Neural cell (in vitro differentiated cells): ENCODE results near the gene AFF3. TPM values are rescaled to one million over a fixed set of nuclear protein-coding genes. Genes with fewer than 3 reads are reported as not detected.

ENCODE experiments used
- H2AFZ ChIP-seq: fragments of 200-600, 300-800 bp; sonication (generic), shearing (Covaris generic); 2 replicates; pipeline ENCODE4 v1.6.0; 2014; ENCODE audit warnings: low read depth, mild to moderate bottlenecking, antibody characterized with exemption, low read length, moderate library complexity
- H3F3A ChIP-seq: fragments of 200-600 bp; shearing (Covaris generic); 2 replicates; pipeline ENCODE4 v1.6.1; 2016; ENCODE audit warnings: mild to moderate bottlenecking, moderate library complexity, mixed read lengths, antibody characterized with exemption, low read length; ENCODE audit not compliant: insufficient read depth, poor library complexity, severe bottlenecking
- H3K27ac ChIP-seq: fragments of 200-600, 300-800 bp; sonication (generic), shearing (Covaris generic); 2 replicates; pipeline ENCODE4 v1.5.1; 2014; ENCODE audit warnings: mild to moderate bottlenecking, low read length, moderate library complexity
- H3K27me3 ChIP-seq: fragments of 300-800, 200-600 bp; sonication (generic), shearing (Covaris generic); 2 replicates; pipeline ENCODE4 v1.6.0; 2014; ENCODE audit warnings: mild to moderate bottlenecking, low read depth, low read length, moderate library complexity; ENCODE audit not compliant: insufficient read depth
- H3K36me3 ChIP-seq: fragments of 300-800, 200-600 bp; sonication (generic), shearing (Covaris generic); 2 replicates; pipeline ENCODE4 v1.5.1; 2014; ENCODE audit warnings: mild to moderate bottlenecking, antibody characterized with exemption, low read length, moderate library complexity; ENCODE audit not compliant: insufficient read depth
- H3K4me2 ChIP-seq: fragments of 300-800, 200-600 bp; sonication (generic), shearing (Covaris generic); 2 replicates; pipeline ENCODE4 v1.6.0; 2014; ENCODE audit warnings: mild to moderate bottlenecking, low read length
- H3K4me3 ChIP-seq: fragments of 300-800, 200-600 bp; sonication (generic), shearing (Covaris generic); 2 replicates; pipeline ENCODE4 v1.5.1; 2014; ENCODE audit warnings: mild to moderate bottlenecking, low read length, moderate library complexity
- H3K79me2 ChIP-seq: fragments of 200-600 bp; shearing (Covaris generic); replicated peaks from 2 replicates; pipeline ENCODE4 v1.6.0; 2014; ENCODE audit warnings: mild to moderate bottlenecking, low read length, moderate library complexity; ENCODE audit not compliant: insufficient read depth
- H3K9ac ChIP-seq: fragments of 300-800, 200-600 bp; sonication (generic), shearing (Covaris generic); 2 replicates; pipeline ENCODE4 v1.6.1; 2016; ENCODE audit warnings: mild to moderate bottlenecking, low read length, mixed read lengths
- H3K9me2 ChIP-seq: fragments of 200-600 bp; shearing (Covaris generic); 2 replicates; pipeline ENCODE4 v1.6.1; 2016; ENCODE audit warnings: mild to moderate bottlenecking, low read length, mixed read lengths; ENCODE audit not compliant: insufficient read depth
- H3K9me3 ChIP-seq: fragments of 200-600, 300-800 bp; sonication (generic), shearing (Covaris generic); 2 replicates; pipeline ENCODE4 v1.6.1; 2016; ENCODE audit warnings: mild to moderate bottlenecking, mixed run types, low read length, moderate library complexity, mixed read lengths
- H4K20me1 ChIP-seq: fragments of 200-600 bp; shearing (Covaris generic); 2 replicates; pipeline ENCODE4 v1.6.1; 2016; ENCODE audit warnings: mild to moderate bottlenecking, mixed run types; ENCODE audit not compliant: insufficient read depth
- EP300 ChIP-seq: fragments of 450-650 bp; conservative IDR thresholded peaks from 2 replicates; pipeline ENCODE4 v1.6.1; 2014; ENCODE audit warnings: antibody characterized with exemption, mild to moderate bottlenecking, moderate library complexity; ENCODE audit not compliant: poor library complexity, severe bottlenecking
- EZH2 ChIP-seq: fragments of 200-600, 300-800 bp; shearing (Covaris generic), sonication (generic); IDR thresholded peaks from 2 replicates; pipeline ENCODE4 v1.6.1; 2014; ENCODE audit warnings: antibody characterized with exemption, low read length, borderline replicate concordance, mild to moderate bottlenecking; ENCODE audit not compliant: insufficient read depth, poor library complexity, severe bottlenecking
- MXI1 ChIP-seq: fragments of 450-650 bp; conservative IDR thresholded peaks from 2 replicates; pipeline ENCODE4 v1.6.1; 2014; ENCODE audit warnings: antibody characterized with exemption, mild to moderate bottlenecking; ENCODE audit not compliant: poor library complexity, severe bottlenecking
- POLR2AphosphoS5 ChIP-seq: IDR thresholded peaks from 2 replicates; pipeline ENCODE4 v1.6.1; 2012
- RAD21 ChIP-seq: fragments of 450-650 bp; conservative IDR thresholded peaks from 2 replicates; pipeline ENCODE4 v1.6.1; 2014; ENCODE audit warnings: antibody characterized with exemption, mild to moderate bottlenecking, moderate library complexity
- SMC3 ChIP-seq: fragments of 450-650 bp; conservative IDR thresholded peaks from 2 replicates; pipeline ENCODE4 v1.6.1; 2014; ENCODE audit warnings: antibody characterized with exemption, mild to moderate bottlenecking, moderate library complexity; ENCODE audit not compliant: poor library complexity
- TAF1 ChIP-seq: IDR thresholded peaks from 2 replicates; pipeline ENCODE4 v1.6.1; 2012; ENCODE audit warnings: low read depth
- polyA plus RNA-seq: library from polyadenylated mRNA; depleted of rRNA; stranded (reverse); fragments of >200 nt; gene quantifications from 2 replicates; pipeline ENCODE4 v1.2.3, GENCODE V29; 2014
- TF ChIP-seq, protein P1 (sequence below): IDR thresholded peaks from 2 replicates; pipeline ENCODE4 v1.6.1; 2012; ENCODE audit warnings: borderline replicate concordance
- TF ChIP-seq, protein P2 (sequence below): fragments of 450-650 bp; IDR thresholded peaks from 2 replicates; pipeline ENCODE4 v1.5.1; 2014; ENCODE audit warnings: antibody characterized with exemption, mild to moderate bottlenecking, moderate library complexity; ENCODE audit not compliant: poor library complexity, severe bottlenecking

AFF3 gene
- polyA plus RNA-seq, 1 donor from 2014 or later = 5.1 TPM

- no peak overlapping the region for H2AFZ ChIP-seq
- no peak overlapping the region for H3K4me3 ChIP-seq
- no peaks in the 10 kb centered on the region for H3K9me3 ChIP-seq
- no peak overlapping the region for H3K4me2 ChIP-seq
- TF ChIP-seq RAD21 = no peak
- TF ChIP-seq EP300 = no peak
- TF ChIP-seq, protein P1, sequence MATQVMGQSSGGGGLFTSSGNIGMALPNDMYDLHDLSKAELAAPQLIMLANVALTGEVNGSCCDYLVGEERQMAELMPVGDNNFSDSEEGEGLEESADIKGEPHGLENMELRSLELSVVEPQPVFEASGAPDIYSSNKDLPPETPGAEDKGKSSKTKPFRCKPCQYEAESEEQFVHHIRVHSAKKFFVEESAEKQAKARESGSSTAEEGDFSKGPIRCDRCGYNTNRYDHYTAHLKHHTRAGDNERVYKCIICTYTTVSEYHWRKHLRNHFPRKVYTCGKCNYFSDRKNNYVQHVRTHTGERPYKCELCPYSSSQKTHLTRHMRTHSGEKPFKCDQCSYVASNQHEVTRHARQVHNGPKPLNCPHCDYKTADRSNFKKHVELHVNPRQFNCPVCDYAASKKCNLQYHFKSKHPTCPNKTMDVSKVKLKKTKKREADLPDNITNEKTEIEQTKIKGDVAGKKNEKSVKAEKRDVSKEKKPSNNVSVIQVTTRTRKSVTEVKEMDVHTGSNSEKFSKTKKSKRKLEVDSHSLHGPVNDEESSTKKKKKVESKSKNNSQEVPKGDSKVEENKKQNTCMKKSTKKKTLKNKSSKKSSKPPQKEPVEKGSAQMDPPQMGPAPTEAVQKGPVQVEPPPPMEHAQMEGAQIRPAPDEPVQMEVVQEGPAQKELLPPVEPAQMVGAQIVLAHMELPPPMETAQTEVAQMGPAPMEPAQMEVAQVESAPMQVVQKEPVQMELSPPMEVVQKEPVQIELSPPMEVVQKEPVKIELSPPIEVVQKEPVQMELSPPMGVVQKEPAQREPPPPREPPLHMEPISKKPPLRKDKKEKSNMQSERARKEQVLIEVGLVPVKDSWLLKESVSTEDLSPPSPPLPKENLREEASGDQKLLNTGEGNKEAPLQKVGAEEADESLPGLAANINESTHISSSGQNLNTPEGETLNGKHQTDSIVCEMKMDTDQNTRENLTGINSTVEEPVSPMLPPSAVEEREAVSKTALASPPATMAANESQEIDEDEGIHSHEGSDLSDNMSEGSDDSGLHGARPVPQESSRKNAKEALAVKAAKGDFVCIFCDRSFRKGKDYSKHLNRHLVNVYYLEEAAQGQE = no peak
- TF ChIP-seq POLR2AphosphoS5 = no peak
- TF ChIP-seq SMC3 = no peak
- TF ChIP-seq EZH2 = no peak
- TF ChIP-seq, protein P2, sequence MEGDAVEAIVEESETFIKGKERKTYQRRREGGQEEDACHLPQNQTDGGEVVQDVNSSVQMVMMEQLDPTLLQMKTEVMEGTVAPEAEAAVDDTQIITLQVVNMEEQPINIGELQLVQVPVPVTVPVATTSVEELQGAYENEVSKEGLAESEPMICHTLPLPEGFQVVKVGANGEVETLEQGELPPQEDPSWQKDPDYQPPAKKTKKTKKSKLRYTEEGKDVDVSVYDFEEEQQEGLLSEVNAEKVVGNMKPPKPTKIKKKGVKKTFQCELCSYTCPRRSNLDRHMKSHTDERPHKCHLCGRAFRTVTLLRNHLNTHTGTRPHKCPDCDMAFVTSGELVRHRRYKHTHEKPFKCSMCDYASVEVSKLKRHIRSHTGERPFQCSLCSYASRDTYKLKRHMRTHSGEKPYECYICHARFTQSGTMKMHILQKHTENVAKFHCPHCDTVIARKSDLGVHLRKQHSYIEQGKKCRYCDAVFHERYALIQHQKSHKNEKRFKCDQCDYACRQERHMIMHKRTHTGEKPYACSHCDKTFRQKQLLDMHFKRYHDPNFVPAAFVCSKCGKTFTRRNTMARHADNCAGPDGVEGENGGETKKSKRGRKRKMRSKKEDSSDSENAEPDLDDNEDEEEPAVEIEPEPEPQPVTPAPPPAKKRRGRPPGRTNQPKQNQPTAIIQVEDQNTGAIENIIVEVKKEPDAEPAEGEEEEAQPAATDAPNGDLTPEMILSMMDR = no peak
- TF ChIP-seq MXI1 = no peak
- TF ChIP-seq TAF1 = no peak
- no peaks in the 10 kb centered on the region for H3K9me2 ChIP-seq
- H3K36me3 ChIP-seq = no peaks in the 10 kb centered on the region
- no peaks in the 10 kb centered on the region for H3K27me3 ChIP-seq
- no peak overlapping the region for H3K9ac ChIP-seq
- H3F3A ChIP-seq = no peaks in the 10 kb centered on the region
- no peaks in the 10 kb centered on the region for H4K20me1 ChIP-seq
- H3K27ac ChIP-seq = no peak overlapping the region
- H3K79me2 ChIP-seq = no peaks in the 10 kb centered on the region
Measured at GRCh38 chr2:100036793-100037192, 105.6 kb downstream of the AFF3 start.

GRCh38 chr2:100036026-100036425 is 106.4 kb downstream of the AFF3 start:
- Histone ChIP-seq H2AFZ (no peak overlapping the region), H3K9me2 (no peaks in the 10 kb centered on the region), H3K36me3 (no peaks in the 10 kb centered on the region), H3F3A (no peaks in the 10 kb centered on the region), H3K9ac (no peak overlapping the region), H3K4me2 (no peak overlapping the region), H3K79me2 (no peaks in the 10 kb centered on the region), H3K9me3 (no peaks in the 10 kb centered on the region), H3K4me3 (no peak overlapping the region), H3K27ac (no peak overlapping the region), H3K27me3 (no peaks in the 10 kb centered on the region), H4K20me1 (no peaks in the 10 kb centered on the region)
- no peak for TF ChIP-seq POLR2AphosphoS5
- no peak for TF ChIP-seq EP300
- no peak for TF ChIP-seq TAF1
- TF ChIP-seq SMC3 = no peak
- TF ChIP-seq, protein P1 = no peak
